HepG2 (cell line): ENCODE data around the gene SPRED2. TPM values are rescaled to one million over a fixed set of nuclear protein-coding genes. Genes with fewer than 3 reads are reported as not detected.

Experiments used
- ARNTL ChIP-seq: sonication (generic); formaldehyde crosslinking; IDR thresholded peaks from 2 replicates; pipeline ENCODE4 v1.4.0; 2020; ENCODE audit warnings: mild to moderate bottlenecking, missing genetic modification reagents
- ETV6 ChIP-seq: sonication (generic); formaldehyde crosslinking; conservative IDR thresholded peaks from 2 replicates; pipeline ENCODE4 v1.4.0; 2020; ENCODE audit warnings: missing genetic modification reagents
- HMG20B ChIP-seq: conservative IDR thresholded peaks from 2 replicates; pipeline ENCODE4 v1.6.1; 2016; ENCODE audit warnings: missing genetic modification reagents, missing compliant biosample characterization
- KLF15 ChIP-seq: sonication (generic); formaldehyde crosslinking; IDR thresholded peaks from 2 replicates; pipeline ENCODE4 v1.8.1; 2023; ENCODE audit warnings: borderline replicate concordance, mild to moderate bottlenecking, inconsistent platforms, missing genetic modification reagents, mixed read lengths
- MZF1 ChIP-seq: sonication (generic); formaldehyde crosslinking; IDR thresholded peaks from 2 replicates; pipeline ENCODE4 v1.8.1; 2023; ENCODE audit warnings: mild to moderate bottlenecking, missing genetic modification reagents, borderline replicate concordance
- TAF1 ChIP-seq: sonication (generic); formaldehyde crosslinking; IDR thresholded peaks from 2 replicates; pipeline ENCODE4 v1.4.0; 2020; ENCODE audit warnings: missing genetic modification reagents
- ZFP82 ChIP-seq: sonication (generic); formaldehyde crosslinking; IDR thresholded peaks from 2 replicates; pipeline ENCODE4 v1.5.1; 2020; ENCODE audit warnings: mild to moderate bottlenecking, missing genetic modification reagents, borderline replicate concordance
- ZNF20 ChIP-seq: sonication (generic); formaldehyde crosslinking; IDR thresholded peaks from 2 replicates; pipeline ENCODE4 v1.4.0; 2020; ENCODE audit warnings: mild to moderate bottlenecking, moderate library complexity, missing genetic modification reagents
- ZNF256 ChIP-seq: sonication (generic); formaldehyde crosslinking; conservative IDR thresholded peaks from 2 replicates; pipeline ENCODE4 v1.4.0; 2020; ENCODE audit warnings: missing genetic modification reagents
- ZNF296 ChIP-seq: sonication (generic); formaldehyde crosslinking; conservative IDR thresholded peaks from 2 replicates; pipeline ENCODE4 v1.5.0; 2020; ENCODE audit warnings: mild to moderate bottlenecking, missing genetic modification reagents
- ZNF326 ChIP-seq: sonication (generic); formaldehyde crosslinking; IDR thresholded peaks from 2 replicates; pipeline ENCODE4 v1.4.0; 2020; ENCODE audit warnings: missing genetic modification reagents, borderline replicate concordance
- ZNF562 ChIP-seq: sonication (generic); formaldehyde crosslinking; IDR thresholded peaks from 2 replicates; pipeline ENCODE4 v1.8.0; 2022; ENCODE audit warnings: missing genetic modification reagents, borderline replicate concordance
- ZNF567 ChIP-seq: sonication (generic); formaldehyde crosslinking; IDR thresholded peaks from 2 replicates; pipeline ENCODE4 v1.8.1; 2023; ENCODE audit warnings: mild to moderate bottlenecking, missing genetic modification reagents, borderline replicate concordance
- polyA plus RNA-seq, 8 experiments: library from polyadenylated mRNA; depleted of rRNA in 3 of 8; stranded (reverse) in 7 of 8; unstranded in 1 of 8; fragments of >200 nt; fragmentation: Illumina TruSeq in 4 of 8; extraction: Trizol in 4 of 8; gene quantifications; 2 replicates each; pipeline versions ENCODE4 v1.2.1 to v1.2.3, GENCODE V29; 2011 to 2016; ENCODE audit warnings: low read depth in 4 of 8, missing spikeins in 1 of 8, mixed read lengths in 1 of 8; ENCODE audit not compliant: insufficient read depth in 1 of 8
- total RNA-seq, 5 experiments: library from RNA; depleted of rRNA; stranded (reverse); fragments of >200 nt; fragmentation: Illumina TruSeq; extraction: Trizol; gene quantifications; 2 replicates each; pipeline ENCODE4 v1.2.3, GENCODE V29; 2016; ENCODE audit warnings: low read depth in 1 of 5
- TF ChIP-seq, protein P1 (sequence below): sonication (generic); formaldehyde crosslinking; IDR thresholded peaks from 2 replicates; pipeline ENCODE4 v1.9.0; 2022; ENCODE audit warnings: missing genetic modification reagents, mild to moderate bottlenecking, borderline replicate concordance
- TF ChIP-seq, protein P2 (sequence below): sonication (generic); formaldehyde crosslinking; IDR thresholded peaks from 2 replicates; pipeline ENCODE4 v1.4.0; 2020; ENCODE audit warnings: mild to moderate bottlenecking, missing genetic modification reagents
- TF ChIP-seq, protein P3 (sequence below): sonication (generic); formaldehyde crosslinking; IDR thresholded peaks from 2 replicates; pipeline ENCODE4 v1.4.0; 2020; ENCODE audit warnings: missing genetic modification reagents
- TF ChIP-seq, protein P4 (sequence below): sonication (generic); formaldehyde crosslinking; IDR thresholded peaks from 2 replicates; pipeline ENCODE4 v1.8.1; 2023; ENCODE audit warnings: mild to moderate bottlenecking, missing genetic modification reagents, borderline replicate concordance
- TF ChIP-seq, protein P5 (sequence below): sonication (generic); formaldehyde crosslinking; conservative IDR thresholded peaks from 2 replicates; pipeline ENCODE4 v1.8.0; 2022; ENCODE audit warnings: missing genetic modification reagents
- TF ChIP-seq, protein P6 (sequence below), 2 experiments: sonication (generic) in 1 of 2; formaldehyde crosslinking in 1 of 2; IDR thresholded peaks; 2 replicates each; pipeline versions ENCODE4 v1.5.1 to v1.6.1; 2011 to 2020; ENCODE audit warnings: borderline replicate concordance in 1 of 2, low read depth in 1 of 2, low read length in 1 of 2, mild to moderate bottlenecking in 1 of 2, missing genetic modification reagents in 1 of 2, moderate library complexity in 1 of 2

The SPRED2 gene
- total and polyA plus RNA-seq, 2 of the 13 experiments (the other 11 are each of a cell fraction or from before 2014, with no cell fraction given): 13.0 to 37.0 TPM

DNA sequence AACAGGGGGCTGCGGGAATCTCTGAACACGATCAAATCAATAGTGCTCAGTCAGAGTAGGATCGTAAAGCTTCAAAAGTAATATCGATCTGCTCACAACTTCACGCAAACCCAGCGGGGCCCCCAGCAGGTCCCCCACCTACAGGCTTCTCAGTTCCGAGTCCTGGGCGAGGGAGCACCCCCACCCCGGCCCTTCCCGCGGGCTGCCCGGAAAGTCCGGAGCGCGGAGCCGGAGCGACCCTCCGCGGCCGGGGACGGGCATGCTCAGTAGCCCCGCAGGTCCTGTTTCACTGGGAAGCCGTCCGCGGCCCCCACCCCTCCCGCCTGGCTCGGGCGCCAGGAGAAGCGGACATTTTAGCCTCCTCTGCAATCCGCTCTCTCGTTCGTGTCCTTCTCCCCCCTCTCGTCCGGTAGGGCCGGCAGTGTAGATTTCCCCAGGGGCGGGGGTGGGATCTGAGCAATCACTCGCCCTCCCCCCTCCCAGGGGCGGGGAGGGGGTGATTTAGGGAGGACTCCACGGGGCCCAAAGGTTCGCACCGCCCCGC is 3.3 kb upstream of the SPRED2 start (continued):
- TF ChIP-seq ZFP82 (CRISPR knock-in tag) (no peak), ZNF567 (CRISPR knock-in tag) (no peak), TAF1 (CRISPR knock-in tag) (peak; percentile 76; the same call in 1 of the 2 replicates), HMG20B (CRISPR knock-in tag) (peak; percentile 82), ZNF256 (CRISPR knock-in tag) (0 out of 2 replicates have a peak, but pooled peaks have one; percentile 52), ARNTL (CRISPR knock-in tag) (peak; percentile 52; the same call in 1 of the 2 replicates), ZNF326 (CRISPR knock-in tag) (no peak), ETV6 (CRISPR knock-in tag) (peak; percentile 97), ZNF562 (CRISPR knock-in tag) (no peak), ZNF296 (peak; percentile 31; the same call in 1 of the 2 replicates), KLF15 (CRISPR knock-in tag) (0 out of 2 replicates have a peak, but pooled peaks have one; percentile 46), MZF1 (CRISPR knock-in tag) (no peak; the same call in 1 of the 2 replicates), ZNF20 (CRISPR knock-in tag) (0 out of 2 replicates have a peak, but pooled peaks have one; percentile 83)
- TF ChIP-seq, protein P1, sequence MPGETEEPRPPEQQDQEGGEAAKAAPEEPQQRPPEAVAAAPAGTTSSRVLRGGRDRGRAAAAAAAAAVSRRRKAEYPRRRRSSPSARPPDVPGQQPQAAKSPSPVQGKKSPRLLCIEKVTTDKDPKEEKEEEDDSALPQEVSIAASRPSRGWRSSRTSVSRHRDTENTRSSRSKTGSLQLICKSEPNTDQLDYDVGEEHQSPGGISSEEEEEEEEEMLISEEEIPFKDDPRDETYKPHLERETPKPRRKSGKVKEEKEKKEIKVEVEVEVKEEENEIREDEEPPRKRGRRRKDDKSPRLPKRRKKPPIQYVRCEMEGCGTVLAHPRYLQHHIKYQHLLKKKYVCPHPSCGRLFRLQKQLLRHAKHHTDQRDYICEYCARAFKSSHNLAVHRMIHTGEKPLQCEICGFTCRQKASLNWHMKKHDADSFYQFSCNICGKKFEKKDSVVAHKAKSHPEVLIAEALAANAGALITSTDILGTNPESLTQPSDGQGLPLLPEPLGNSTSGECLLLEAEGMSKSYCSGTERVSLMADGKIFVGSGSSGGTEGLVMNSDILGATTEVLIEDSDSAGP: peak; percentile 57; the same call in 1 of the 2 replicates
- TF ChIP-seq, protein P2, sequence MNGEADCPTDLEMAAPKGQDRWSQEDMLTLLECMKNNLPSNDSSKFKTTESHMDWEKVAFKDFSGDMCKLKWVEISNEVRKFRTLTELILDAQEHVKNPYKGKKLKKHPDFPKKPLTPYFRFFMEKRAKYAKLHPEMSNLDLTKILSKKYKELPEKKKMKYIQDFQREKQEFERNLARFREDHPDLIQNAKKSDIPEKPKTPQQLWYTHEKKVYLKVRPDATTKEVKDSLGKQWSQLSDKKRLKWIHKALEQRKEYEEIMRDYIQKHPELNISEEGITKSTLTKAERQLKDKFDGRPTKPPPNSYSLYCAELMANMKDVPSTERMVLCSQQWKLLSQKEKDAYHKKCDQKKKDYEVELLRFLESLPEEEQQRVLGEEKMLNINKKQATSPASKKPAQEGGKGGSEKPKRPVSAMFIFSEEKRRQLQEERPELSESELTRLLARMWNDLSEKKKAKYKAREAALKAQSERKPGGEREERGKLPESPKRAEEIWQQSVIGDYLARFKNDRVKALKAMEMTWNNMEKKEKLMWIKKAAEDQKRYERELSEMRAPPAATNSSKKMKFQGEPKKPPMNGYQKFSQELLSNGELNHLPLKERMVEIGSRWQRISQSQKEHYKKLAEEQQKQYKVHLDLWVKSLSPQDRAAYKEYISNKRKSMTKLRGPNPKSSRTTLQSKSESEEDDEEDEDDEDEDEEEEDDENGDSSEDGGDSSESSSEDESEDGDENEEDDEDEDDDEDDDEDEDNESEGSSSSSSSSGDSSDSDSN (CRISPR knock-in tag): peak; percentile 80
- TF ChIP-seq, protein P3, sequence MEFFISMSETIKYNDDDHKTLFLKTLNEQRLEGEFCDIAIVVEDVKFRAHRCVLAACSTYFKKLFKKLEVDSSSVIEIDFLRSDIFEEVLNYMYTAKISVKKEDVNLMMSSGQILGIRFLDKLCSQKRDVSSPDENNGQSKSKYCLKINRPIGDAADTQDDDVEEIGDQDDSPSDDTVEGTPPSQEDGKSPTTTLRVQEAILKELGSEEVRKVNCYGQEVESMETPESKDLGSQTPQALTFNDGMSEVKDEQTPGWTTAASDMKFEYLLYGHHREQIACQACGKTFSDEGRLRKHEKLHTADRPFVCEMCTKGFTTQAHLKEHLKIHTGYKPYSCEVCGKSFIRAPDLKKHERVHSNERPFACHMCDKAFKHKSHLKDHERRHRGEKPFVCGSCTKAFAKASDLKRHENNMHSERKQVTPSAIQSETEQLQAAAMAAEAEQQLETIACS (CRISPR knock-in tag): no peak
- TF ChIP-seq, protein P4, sequence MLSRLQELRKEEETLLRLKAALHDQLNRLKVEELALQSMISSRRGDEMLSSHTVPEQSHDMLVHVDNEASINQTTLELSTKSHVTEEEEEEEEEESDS (CRISPR knock-in tag): no peak
- TF ChIP-seq, protein P5, sequence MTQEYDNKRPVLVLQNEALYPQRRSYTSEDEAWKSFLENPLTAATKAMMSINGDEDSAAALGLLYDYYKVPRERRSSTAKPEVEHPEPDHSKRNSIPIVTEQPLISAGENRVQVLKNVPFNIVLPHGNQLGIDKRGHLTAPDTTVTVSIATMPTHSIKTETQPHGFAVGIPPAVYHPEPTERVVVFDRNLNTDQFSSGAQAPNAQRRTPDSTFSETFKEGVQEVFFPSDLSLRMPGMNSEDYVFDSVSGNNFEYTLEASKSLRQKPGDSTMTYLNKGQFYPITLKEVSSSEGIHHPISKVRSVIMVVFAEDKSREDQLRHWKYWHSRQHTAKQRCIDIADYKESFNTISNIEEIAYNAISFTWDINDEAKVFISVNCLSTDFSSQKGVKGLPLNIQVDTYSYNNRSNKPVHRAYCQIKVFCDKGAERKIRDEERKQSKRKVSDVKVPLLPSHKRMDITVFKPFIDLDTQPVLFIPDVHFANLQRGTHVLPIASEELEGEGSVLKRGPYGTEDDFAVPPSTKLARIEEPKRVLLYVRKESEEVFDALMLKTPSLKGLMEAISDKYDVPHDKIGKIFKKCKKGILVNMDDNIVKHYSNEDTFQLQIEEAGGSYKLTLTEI (CRISPR knock-in tag): no peak
- TF ChIP-seq, protein P6, sequence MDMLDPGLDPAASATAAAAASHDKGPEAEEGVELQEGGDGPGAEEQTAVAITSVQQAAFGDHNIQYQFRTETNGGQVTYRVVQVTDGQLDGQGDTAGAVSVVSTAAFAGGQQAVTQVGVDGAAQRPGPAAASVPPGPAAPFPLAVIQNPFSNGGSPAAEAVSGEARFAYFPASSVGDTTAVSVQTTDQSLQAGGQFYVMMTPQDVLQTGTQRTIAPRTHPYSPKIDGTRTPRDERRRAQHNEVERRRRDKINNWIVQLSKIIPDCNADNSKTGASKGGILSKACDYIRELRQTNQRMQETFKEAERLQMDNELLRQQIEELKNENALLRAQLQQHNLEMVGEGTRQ (IDR thresholded peaks at IDR 0.05; ENCODE audit: low read depth, low read length): no peak
- TF ChIP-seq, protein P6 (CRISPR knock-in tag; IDR thresholded peaks at IDR 0.05; ENCODE audit: borderline replicate concordance): peak; percentile 21; the same call in 1 of the 2 replicates
